Lower leg skin (tissue), 3 donors: ENCODE measurements around the gene ABCC8.

Experiments used
- CTCF ChIP-seq, 3 donors: fragments of 450-650 bp; IDR thresholded peaks; one replicate each; pipeline ENCODE4 v1.5.1; 2016; ENCODE audit warnings: antibody characterized with exemption in 3 of 3, mild to moderate bottlenecking in 3 of 3, moderate library complexity in 2 of 3
- POLR2A ChIP-seq, 2 donors: fragments of 450-650 bp; IDR thresholded peaks; one replicate each; pipeline ENCODE4 v1.6.1; 2016 to 2017; ENCODE audit warnings: antibody characterized with exemption in 2 of 2, mild to moderate bottlenecking in 1 of 2, moderate library complexity in 1 of 2

DNA sequence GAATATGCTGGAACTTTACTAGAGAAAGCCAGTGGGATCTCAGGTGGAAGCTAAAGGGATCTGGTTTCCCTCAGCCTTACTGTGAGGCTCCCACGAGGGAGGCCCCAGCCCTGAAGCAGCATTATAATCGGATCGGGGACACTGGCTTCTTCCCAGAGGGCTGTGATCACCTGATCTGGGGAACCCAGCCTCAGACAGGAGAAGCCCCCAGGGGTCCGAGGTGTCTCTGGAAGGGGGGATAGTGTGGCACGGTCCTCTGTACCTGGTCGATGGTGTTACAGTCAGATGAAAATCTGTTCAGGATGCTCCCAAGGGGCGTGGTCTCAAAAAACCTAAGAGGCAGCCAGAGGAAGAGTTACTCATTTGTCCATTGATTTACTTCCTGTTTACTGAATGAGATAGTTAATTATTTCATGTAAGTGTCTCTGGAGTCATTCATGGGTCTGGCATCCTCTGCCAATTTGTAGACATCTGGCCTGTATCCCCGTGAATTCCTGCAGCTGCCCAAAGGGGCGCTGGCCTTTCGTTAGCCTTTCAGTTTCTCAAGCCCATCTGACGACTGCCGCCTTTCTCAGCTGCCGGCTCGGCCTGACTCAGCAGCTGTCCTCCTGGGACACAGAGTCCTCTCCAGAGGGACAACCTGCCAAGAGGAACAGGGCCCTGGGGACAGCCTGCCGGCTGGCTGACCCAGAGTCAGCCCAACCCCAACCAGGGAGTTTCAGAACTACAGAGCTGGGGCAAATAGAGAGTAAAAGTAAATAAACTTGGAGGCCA lies 71.2 kb downstream of the ABCC8 start:
- TF ChIP-seq CTCF (IDR thresholded peaks at IDR 0.05) (no peak), POLR2A (IDR thresholded peaks at IDR 0.05) (no peak)
